ENCODE data around the gene OR10G2. TPM values are rescaled to one million over a fixed set of nuclear protein-coding genes. Genes with fewer than 3 reads are reported as not detected.

OR10G2 gene
- total RNA-seq, 2 experiments from 2014 or later: not detected

Other genes starting within 250 kb of the OR10G2 start
- gene CHD8, start 178.8 kb downstream of the OR10G2 start, total RNA-seq: 10 to 100 TPM; 80.1 to 87.7 TPM
- 10 to 100 TPM; 21.2 to 23.6 TPM for gene RAB2B, start 158.0 kb downstream of the OR10G2 start, total RNA-seq
- 10 to 100 TPM; 66.1 to 67.5 TPM for gene TOX4, start 157.7 kb downstream of the OR10G2 start, total RNA-seq
- gene METTL3, start 123.6 kb downstream of the OR10G2 start, total RNA-seq: 10 to 100 TPM; 64.1 TPM
- gene SALL2, start 108.6 kb downstream of the OR10G2 start, total RNA-seq: 1 to 10 TPM; 4.4 to 4.8 TPM
- gene OR10G3, start 54.9 kb downstream of the OR10G2 start, total RNA-seq: not detected
- gene OR4E2, start 18.9 kb upstream of the OR10G2 start, total RNA-seq: not detected
- gene OR4E1, start 38.9 kb upstream of the OR10G2 start, total RNA-seq: under 1 TPM; 0.07 TPM